Hematopoietic multipotent progenitor cell treated with erythropoietin and hydrocortisone succinate and interleukin-3 and kit ligand, for 4 days (in vitro differentiated cells): ENCODE results near the gene MYL4.
"Not testable (repeated sequence)": the region's sequence is repeated elsewhere in the genome, so short reads cannot be mapped to it uniquely, and the experiment has no call there.

Experiments
- DNase-seq: peaks from one replicate; pipeline ENCODE4 v3.0.0-alpha.2; 2015

The MYL4 gene

GRCh38 chr17:47193931-47194511, 15.1 kb upstream of the MYL4 start:
- peak; percentile 28 for DNase-seq

- DNase-seq, result peak; percentile 89
These were observed 11.3 kb upstream of the MYL4 start for GRCh38 chr17:47197821-47198220.

- DNase-seq, result peak; percentile 84
These were observed 9.4 kb upstream of the MYL4 start for GRCh38 chr17:47199627-47200324.

GRCh38 chr17:47200325-47200664, 8.9 kb upstream of the MYL4 start:
- DNase-seq, result no peak

GRCh38 chr17:47201166-47201565, 8.0 kb upstream of the MYL4 start:
- DNase-seq, result no peak

- peak; percentile 85 for DNase-seq
These were observed 5.0 kb upstream of the MYL4 start for GRCh38 chr17:47203984-47204721.

- peak; percentile 72 for DNase-seq
These were observed 4.3 kb upstream of the MYL4 start for GRCh38 chr17:47204722-47205418.

GRCh38 chr17:47205419-47205963, 3.7 kb upstream of the MYL4 start:
- no peak for DNase-seq

GRCh38 chr17:47207143-47208067, 1.7 kb upstream of the MYL4 start:
- no peak for DNase-seq

GRCh38 chr17:47209499-47209898, 351 bp downstream of the MYL4 start:
- no peak for DNase-seq

GRCh38 chr17:47210105-47210504, 957 bp downstream of the MYL4 start:
- no peak for DNase-seq

GRCh38 chr17:47210779-47211178, 1.6 kb downstream of the MYL4 start:
- DNase-seq, result no peak

- DNase-seq, result no peak
These were observed 3.3 kb downstream of the MYL4 start for GRCh38 chr17:47212458-47212857.

- DNase-seq, result peak; percentile 65
These were observed 4.4 kb downstream of the MYL4 start for GRCh38 chr17:47213540-47213939.

- no peak for DNase-seq
These were observed 5.8 kb downstream of the MYL4 start for GRCh38 chr17:47214931-47215330.

- DNase-seq, result peak; percentile 42
These were observed 7.7 kb downstream of the MYL4 start for GRCh38 chr17:47216821-47217220.

- DNase-seq, result not testable (repeated sequence)
These were observed 8.1 kb downstream of the MYL4 start for GRCh38 chr17:47217279-47217678.

- peak; percentile 95 for DNase-seq
These were observed 9.8 kb downstream of the MYL4 start for GRCh38 chr17:47218896-47219430.

- no peak for DNase-seq
These were observed 10.7 kb downstream of the MYL4 start for GRCh38 chr17:47219621-47220475.

- DNase-seq, result peak; percentile 41
These were observed 11.4 kb downstream of the MYL4 start for GRCh38 chr17:47220531-47220999.

GRCh38 chr17:47221154-47221553, 12.0 kb downstream of the MYL4 start:
- no peak for DNase-seq
